Measurements from ENCODE around the gene CCDC85B.
A peak's percentile ranks its signal among the peaks of the same experiment; 100 is the strongest.

Gene CCDC85B

GRCh38 chr11:65912845-65913244, 22.4 kb downstream of the CCDC85B start:
- no peak for DNase-seq

GRCh38 chr11:65915101-65915820, 24.8 kb downstream of the CCDC85B start:
- DNase-seq = no peak

GRCh38 chr11:65915821-65916251, 25.4 kb downstream of the CCDC85B start:
- DNase-seq = no peak

- no peak for DNase-seq
These were observed 25.9 kb downstream of the CCDC85B start for GRCh38 chr11:65916391-65916790.

GRCh38 chr11:65917077-65917433, 26.6 kb downstream of the CCDC85B start:
- no peak for DNase-seq

- DNase-seq = no peak
These were observed 27.1 kb downstream of the CCDC85B start for GRCh38 chr11:65917434-65918210.

GRCh38 chr11:65918211-65919140, 28.0 kb downstream of the CCDC85B start, which contains the start of gene C11orf68:
TSS of gene C11orf68 (minus strand) at chr11:65919062. CDS start at chr11:65919031, 31 bp downstream.
- DNase-seq = no peak

GRCh38 chr11:65919141-65919572, 28.7 kb downstream of the CCDC85B start, which contains the start of gene DRAP1:
TSS of gene DRAP1 (plus strand) at chr11:65919426. CDS start at chr11:65919502, 76 bp downstream.
- DNase-seq = peak; percentile 99

- peak in 1 of 2 donors; percentile 44 for DNase-seq
These were observed 29.3 kb downstream of the CCDC85B start for GRCh38 chr11:65919573-65920371.

GRCh38 chr11:65920372-65920802, 29.9 kb downstream of the CCDC85B start:
- no peak for DNase-seq

- no peak for DNase-seq
These were observed 30.6 kb downstream of the CCDC85B start for GRCh38 chr11:65921033-65921555.

- DNase-seq = no peak
These were observed 31.4 kb downstream of the CCDC85B start for GRCh38 chr11:65921876-65922275.

GRCh38 chr11:65922565-65922964, 32.1 kb downstream of the CCDC85B start:
- DNase-seq = no peak

GRCh38 chr11:65925397-65925796, 34.9 kb downstream of the CCDC85B start:
- DNase-seq = no peak

- peak; percentile 42 to 59 for DNase-seq
These were observed 37.5 kb downstream of the CCDC85B start for GRCh38 chr11:65927904-65928397.

GRCh38 chr11:65928667-65929066, 38.2 kb downstream of the CCDC85B start:
- no peak for DNase-seq

- DNase-seq = no peak
These were observed 41.5 kb downstream of the CCDC85B start for GRCh38 chr11:65931773-65932557.

- DNase-seq = no peak
These were observed 42.1 kb downstream of the CCDC85B start for GRCh38 chr11:65932558-65932919.

GRCh38 chr11:65934014-65934413, 43.5 kb downstream of the CCDC85B start:
- DNase-seq = no peak

GRCh38 chr11:65937766-65938165, 47.3 kb downstream of the CCDC85B start:
- no peak for DNase-seq
